ENCODE measurements around the gene NPIPB6.

Gene NPIPB6

GRCh38 chr16:28297308-28297707 lies 66.0 kb downstream of the NPIPB6 start:
- no peak for DNase-seq

GRCh38 chr16:28295276-28295675 lies 68.0 kb downstream of the NPIPB6 start:
- DNase-seq, result no peak

GRCh38 chr16:28294201-28294600 lies 69.1 kb downstream of the NPIPB6 start:
- DNase-seq, result no peak

GRCh38 chr16:28293601-28293960 lies 69.7 kb downstream of the NPIPB6 start:
- no peak for DNase-seq

- no peak for DNase-seq
These were observed 70.3 kb downstream of the NPIPB6 start for GRCh38 chr16:28292731-28293600.
